HG02885 (cell line): ENCODE data around the gene MKNK2.
A peak's percentile ranks its signal among the peaks of the same experiment; 100 is the strongest.

Experiments
- ATAC-seq: cut with Tn5 transposase; IDR thresholded peaks from one replicate; pipeline ENCODE4 v1.9.1; 2021; ENCODE audit warnings: mild to moderate bottlenecking; ENCODE audit not compliant: unreplicated experiment, poor library complexity

MKNK2 gene

GRCh38 chr19:2058570-2059421, 7.8 kb upstream of the MKNK2 start:
- no peak for ATAC-seq

GRCh38 chr19:2057484-2058469, 6.7 kb upstream of the MKNK2 start:
- no peak for ATAC-seq

DNA sequence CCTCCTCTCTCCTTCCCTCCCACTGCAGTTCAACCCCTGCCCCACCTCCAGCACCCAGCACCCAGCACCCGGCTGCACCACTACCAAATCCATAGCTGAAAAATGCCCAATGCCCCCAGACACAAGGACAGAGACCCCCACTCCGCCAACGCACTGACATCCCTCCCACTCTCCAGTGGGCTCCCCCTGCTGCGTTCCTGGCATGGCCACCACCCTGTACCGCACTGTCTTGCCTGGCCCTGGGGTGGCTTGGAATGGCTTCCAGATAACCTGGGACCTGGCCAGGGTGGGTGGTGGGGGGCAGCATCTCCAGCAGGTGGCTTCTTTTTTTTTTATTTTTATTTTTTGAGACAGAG, 5.8 kb upstream of the MKNK2 start:
- no peak for ATAC-seq

DNA sequence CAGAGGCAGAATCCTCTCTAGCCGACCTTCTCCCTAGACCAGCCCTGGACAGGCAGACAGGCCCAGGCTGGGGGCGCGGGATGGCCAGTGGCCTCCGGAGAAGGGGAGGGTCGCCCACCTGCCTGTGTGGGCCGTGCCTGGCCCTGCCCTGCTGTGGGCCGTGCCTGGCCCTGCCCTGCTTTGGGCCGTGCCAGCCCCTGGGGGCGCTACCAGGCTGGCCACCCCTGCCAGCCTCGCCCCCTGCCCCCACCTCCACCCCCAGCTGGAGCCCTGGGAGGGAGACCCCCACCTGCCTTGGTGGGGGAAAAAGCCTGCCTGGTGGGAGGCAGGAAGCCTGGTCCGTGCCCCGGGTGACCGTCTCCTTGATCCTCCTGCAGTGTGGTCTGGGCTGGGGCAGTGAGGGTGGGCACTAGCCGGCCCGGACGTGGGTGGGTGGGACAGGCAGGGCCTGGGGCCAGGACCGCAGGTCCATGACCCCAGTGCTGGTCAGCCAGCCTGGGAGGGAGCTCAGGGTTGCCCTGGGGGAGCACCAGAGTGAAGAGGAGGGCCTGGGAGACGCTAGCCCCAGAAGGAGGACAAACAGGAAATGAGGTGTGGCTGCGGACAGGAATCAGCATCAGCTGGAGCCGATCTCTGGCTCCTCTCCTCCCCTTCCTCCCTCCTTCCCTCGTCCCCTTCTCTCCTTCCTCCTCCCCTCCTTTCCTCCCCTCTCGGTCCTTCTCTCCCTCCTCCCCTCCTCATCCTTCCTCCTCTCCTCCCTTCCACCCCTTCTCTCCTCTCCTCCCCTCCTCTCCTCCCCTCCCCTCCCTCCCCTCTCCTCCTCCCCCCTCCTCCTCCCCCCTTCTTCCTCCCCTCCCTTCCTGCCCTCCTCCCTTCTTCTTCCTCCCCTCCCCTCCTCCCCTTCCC, 5.1 kb upstream of the MKNK2 start:
- ATAC-seq, result no peak

DNA sequence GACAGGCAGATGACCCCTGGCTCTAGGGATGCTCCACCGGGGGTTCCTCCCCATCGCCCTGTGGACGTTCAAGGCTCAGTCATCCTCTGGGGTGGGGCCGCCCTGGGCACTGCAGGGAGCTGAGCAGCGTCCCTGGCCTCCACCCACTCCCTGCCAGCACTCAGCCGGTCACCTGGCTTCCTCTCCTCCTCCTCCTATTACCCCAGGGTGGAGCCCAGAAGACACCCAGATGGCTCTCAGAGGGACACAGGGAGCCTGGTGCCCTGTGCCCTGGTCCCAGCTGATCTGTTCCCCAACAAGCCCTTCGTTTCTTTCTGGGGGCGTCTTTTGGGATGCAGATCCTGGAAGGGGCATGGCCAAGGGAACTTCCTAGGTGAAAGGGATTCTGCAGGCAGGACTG, 3.7 kb upstream of the MKNK2 start:
- ATAC-seq, result no peak

DNA sequence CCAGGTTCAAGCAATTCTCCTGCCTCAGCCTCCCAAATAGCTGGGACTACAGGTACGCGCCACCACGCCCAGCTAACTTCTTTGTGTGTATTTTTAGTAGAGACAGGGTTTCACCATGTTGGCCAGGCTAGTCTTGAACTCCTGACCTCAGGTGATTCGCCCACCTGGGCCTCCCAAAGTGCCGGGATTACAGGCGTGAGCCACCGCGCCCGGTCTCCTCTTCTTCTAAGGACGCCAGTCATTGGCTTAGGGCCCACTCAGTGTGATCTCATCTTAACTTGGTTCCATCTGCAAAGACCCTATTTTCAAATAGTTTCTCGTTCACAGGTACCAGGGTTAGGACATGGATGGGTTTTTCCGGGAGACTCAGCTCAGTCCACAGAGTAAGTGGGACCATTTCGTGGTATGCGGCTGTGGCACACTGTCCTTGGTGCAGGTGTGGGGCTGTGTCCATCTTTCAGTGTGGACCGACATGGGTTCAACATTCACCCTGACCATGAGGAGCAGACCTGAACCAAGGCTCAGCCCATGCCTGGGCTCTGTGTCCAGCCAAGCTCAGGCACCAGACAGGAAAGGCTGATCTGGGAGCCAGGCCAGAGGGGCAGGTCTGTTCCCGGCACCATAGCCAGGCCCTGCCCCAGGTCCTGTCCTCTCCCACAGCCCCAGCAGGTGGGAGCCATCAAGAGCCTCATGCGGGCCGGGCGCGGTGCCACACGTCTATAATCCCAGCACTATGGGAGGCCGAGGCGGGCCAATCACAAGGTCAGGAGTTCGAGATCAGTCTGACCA, 2.8 kb upstream of the MKNK2 start:
- ATAC-seq, result no peak

GRCh38 chr19:2051773-2052704, 995 bp upstream of the MKNK2 start:
- no peak for ATAC-seq

DNA sequence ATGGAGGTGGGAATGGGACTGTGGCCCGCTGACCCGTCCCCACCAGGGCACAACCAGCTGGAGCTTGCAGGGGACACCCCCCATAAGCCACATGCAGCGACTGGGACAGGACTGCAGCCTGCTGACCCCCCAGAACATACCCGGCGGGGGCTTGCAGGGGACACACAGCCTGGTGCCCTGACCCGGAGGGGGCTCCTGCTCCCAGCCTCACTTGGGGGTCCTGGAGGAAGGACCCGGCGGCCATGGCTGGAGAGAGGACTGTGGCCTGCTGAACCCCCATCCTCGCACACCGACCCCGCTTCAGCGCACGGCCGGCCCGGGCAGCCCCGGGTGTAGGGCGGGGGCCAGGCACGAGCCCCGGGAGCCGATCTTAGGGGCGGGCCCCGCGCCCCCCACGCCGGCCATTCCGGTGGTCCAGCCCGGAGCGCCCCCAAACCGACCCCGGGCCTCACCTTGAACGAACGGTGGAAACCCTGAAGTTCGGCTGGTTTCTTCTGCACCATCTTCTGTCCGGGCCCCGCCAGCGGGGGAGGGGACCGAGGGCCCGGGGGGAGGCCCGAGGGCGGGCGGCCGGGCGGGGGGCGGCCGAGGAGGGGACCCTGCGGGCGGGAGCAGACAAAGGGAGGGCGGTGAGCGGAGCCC, 574 bp downstream of the MKNK2 start:
- ATAC-seq, result peak; percentile 7

DNA sequence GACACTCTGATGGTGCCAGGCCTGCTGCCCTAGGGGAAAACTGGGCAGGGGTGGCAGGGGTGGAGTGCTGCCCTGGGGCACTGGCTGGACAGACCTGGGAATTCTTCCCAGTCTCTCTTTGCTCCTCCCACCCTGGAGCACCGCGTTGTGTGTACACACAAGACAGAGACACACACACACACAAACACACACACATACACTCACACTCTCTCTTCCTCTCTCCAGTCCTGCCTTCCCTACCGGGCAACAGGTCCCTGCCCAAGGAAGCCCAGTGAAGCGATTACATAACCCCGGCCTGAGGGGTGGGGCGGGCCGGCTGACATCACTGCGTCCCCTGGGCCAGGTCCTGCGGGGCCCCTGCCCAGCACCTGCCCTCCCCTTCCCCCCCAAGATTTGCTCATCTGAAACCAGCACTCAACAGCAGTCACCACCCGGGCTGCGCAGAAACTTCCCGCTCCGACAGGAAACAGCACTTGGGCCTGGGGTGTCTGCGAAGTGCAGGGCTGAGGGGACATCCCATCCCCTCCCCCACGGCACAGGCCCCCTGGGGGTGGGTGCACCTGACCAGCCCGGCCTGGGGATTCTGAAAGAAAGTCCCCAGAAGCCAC, 1.2 kb downstream of the MKNK2 start:
- ATAC-seq, result peak; percentile 10

- ATAC-seq, result no peak
Measured at GRCh38 chr19:2048959-2049740, 1.9 kb downstream of the MKNK2 start.

DNA sequence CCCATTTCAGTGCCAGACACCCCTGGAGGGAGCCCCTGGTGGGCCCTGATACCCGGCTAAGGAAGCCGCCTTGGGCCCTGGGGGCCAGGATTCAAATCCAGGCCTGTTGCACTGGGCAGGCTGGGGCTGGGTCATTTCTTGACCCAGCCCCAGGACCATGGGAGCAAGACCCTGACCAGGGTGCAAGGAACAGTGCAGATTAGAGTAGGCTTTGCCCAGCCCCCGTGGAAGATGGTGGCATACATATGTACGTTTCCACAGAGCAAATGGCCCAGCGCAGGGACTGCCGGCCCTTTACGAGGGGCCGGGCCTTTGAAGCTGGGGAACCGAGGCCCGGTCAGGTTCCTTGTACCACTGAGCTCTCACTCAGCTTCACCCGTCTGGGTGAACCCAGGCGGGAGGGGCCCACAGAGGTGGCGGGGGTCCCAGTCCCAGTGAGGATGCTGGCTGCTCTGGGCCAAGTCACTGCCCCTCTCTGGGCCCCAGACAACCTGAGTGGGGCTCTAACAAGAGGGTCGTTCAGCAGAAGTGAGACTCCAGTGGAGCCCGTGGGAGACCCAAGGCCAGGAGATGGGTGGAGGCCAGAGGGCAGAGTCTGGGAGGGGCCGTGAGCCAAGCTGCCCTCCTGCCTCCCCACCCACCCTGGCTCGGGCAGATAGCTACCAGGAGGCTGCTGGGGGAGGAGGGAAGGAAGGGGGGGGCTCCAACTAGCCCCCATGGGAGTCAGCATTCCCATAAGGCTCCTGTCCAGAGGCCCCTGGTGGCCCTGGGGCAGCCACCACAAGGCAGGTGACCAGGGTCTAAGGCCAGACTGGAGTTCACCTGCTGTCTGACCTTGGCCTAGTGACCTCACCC, 2.7 kb downstream of the MKNK2 start:
- ATAC-seq, result no peak

DNA sequence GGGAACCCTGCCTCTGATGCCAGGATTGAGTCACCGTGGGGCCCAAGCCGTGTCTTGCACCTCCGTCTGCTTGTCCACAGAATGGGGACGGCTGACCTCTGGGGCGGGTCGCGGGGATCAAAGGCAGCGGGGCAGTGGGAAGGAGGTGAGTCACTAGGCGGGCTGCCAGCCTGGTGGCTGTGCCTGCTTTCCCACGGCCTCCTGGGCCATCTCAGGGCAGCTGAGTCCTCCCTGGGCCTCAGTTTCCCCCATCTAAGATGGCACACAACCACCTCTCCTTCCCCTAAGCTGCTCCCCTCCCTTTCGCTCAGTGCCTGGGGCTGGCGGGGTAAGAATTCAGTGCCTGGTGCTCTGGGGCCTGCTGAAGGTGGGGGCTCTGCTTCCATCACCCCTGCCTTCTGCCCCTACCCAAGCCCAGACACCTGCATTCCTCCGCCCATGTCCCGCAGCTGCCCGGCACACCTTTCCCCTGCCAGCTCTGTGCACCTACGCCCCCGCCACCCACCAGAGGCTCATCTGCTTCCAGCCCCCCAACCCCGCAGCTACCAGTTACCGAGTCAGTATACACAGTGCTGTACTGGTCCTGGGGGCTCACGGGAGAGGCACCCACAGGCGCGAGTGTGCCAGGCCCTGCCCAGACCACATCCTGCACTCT, 3.5 kb downstream of the MKNK2 start:
- ATAC-seq, result no peak

- ATAC-seq, result no peak
Measured at GRCh38 chr19:2047076-2047448, 4.0 kb downstream of the MKNK2 start.

- no peak for ATAC-seq
Measured at GRCh38 chr19:2046046-2046907, 4.8 kb downstream of the MKNK2 start.
